B cell (primary cell): ENCODE measurements around the gene ACTMAP. TPM values are rescaled to one million over a fixed set of nuclear protein-coding genes. Genes with fewer than 3 reads are reported as not detected.
A peak's percentile ranks its signal among the peaks of the same experiment; 100 is the strongest.

ENCODE experiments used
- ATAC-seq: fragments of 200-7000 bp; cut with Tn5 transposase; one replicate; pipeline ENCODE4 v1.10.0; 2021; ENCODE audit warnings: low read depth, mild to moderate bottlenecking, moderate number of reproducible peaks, moderate library complexity
- CTCF ChIA-PET: fragments of 350-600 bp; sonication (Branson Sonifier 250); formaldehyde crosslinking; loops from one replicate; lab custom pipeline; 2021; ENCODE audit warnings: antibody characterized with exemption, inconsistent platforms; lab: Charles Lee
- POLR2A ChIA-PET: fragments of 350-600 bp; sonication (Branson Sonifier 250); formaldehyde crosslinking; loops from one replicate; lab custom pipeline; 2021; ENCODE audit warnings: antibody characterized with exemption; lab: Charles Lee
- DNase-seq: peaks from one replicate; pipeline ENCODE4 v3.0.0; 2013
- H2AFZ ChIP-seq: 2 replicates; pipeline ENCODE4 v1.6.1; 2012; ENCODE audit warnings: mild to moderate bottlenecking, low read depth, low read length; ENCODE audit not compliant: insufficient read depth, poor library complexity, severe bottlenecking
- H3K27ac ChIP-seq, 2 donors: 1 replicate in 1 of 2; 2 replicates in 1 of 2; pipeline ENCODE4 v1.5.1; 2012 to 2013; ENCODE audit warnings: low read length in 2 of 2, mild to moderate bottlenecking in 2 of 2, moderate library complexity in 1 of 2
- H3K27me3 ChIP-seq, 4 experiments: fragments of 200-600 bp in 1 of 4; sonication (generic) in 1 of 4; replicated peaks in 1 of 4; 1 replicate in 2 of 4; 2 replicates in 2 of 4; pipeline versions ENCODE4 v1.6.1 to v1.7.0; 2013 to 2016; ENCODE audit warnings: low read length in 3 of 4, mild to moderate bottlenecking in 2 of 4, mixed read lengths in 1 of 4, moderate library complexity in 1 of 4; ENCODE audit not compliant: insufficient read depth in 4 of 4, control insufficient read depth in 3 of 4; ENCODE audit errors: control extremely low read depth in 1 of 4
- H3K36me3 ChIP-seq, 2 experiments: replicated peaks in 1 of 2; 1 replicate in 1 of 2; 2 replicates in 1 of 2; pipeline versions ENCODE4 v1.6.1 to v1.7.1; 2013; ENCODE audit warnings: low read length in 1 of 2; ENCODE audit not compliant: insufficient read depth in 2 of 2, control insufficient read depth in 1 of 2; ENCODE audit errors: control extremely low read depth in 1 of 2, extremely low read depth in 1 of 2
- H3K4me1 ChIP-seq, 2 donors: fragments of 200-600 bp in 1 of 2; sonication (generic) in 1 of 2; 1 replicate in 1 of 2; 2 replicates in 1 of 2; pipeline versions ENCODE4 v1.5.1 to v1.6.1; 2013 to 2017; ENCODE audit warnings: low read length in 2 of 2; ENCODE audit not compliant: control insufficient read depth in 2 of 2, insufficient read depth in 2 of 2
- H3K4me2 ChIP-seq: replicated peaks from 2 replicates; pipeline ENCODE3; 2012; ENCODE audit warnings: mild to moderate bottlenecking, low read depth, low read length; ENCODE audit not compliant: poor library complexity, severe bottlenecking
- H3K4me3 ChIP-seq, 5 experiments: fragments of 200-600 bp in 1 of 5; sonication (generic) in 1 of 5; 1 replicate in 3 of 5; 2 replicates in 2 of 5; pipeline versions ENCODE4 v1.5.1 to v1.7.0; 2011 to 2016; ENCODE audit warnings: low read length in 4 of 5, mild to moderate bottlenecking in 4 of 5, low read depth in 2 of 5, control low read depth in 1 of 5, moderate library complexity in 1 of 5; ENCODE audit not compliant: insufficient read depth in 1 of 5; ENCODE audit errors: control extremely low read depth in 1 of 5, extremely low read depth in 1 of 5
- H3K79me2 ChIP-seq: fragments of 200-600 bp; sonication (generic); one replicate; pipeline ENCODE4 v1.6.0; 2016; ENCODE audit warnings: low read length; ENCODE audit not compliant: control insufficient read depth, insufficient read depth
- H3K9ac ChIP-seq: fragments of 200-600 bp; sonication (generic); 2 replicates; pipeline ENCODE4 v1.6.1; 2017; ENCODE audit warnings: mild to moderate bottlenecking, low read length, moderate library complexity
- H3K9me3 ChIP-seq, 3 donors: one replicate each; pipeline versions ENCODE4 v1.6.1 to v1.7.1; 2013; ENCODE audit warnings: low read length in 2 of 3; ENCODE audit not compliant: control insufficient read depth in 2 of 3, insufficient read depth in 1 of 3; ENCODE audit errors: control extremely low read depth in 1 of 3
- H4K20me1 ChIP-seq: 2 replicates; pipeline ENCODE4 v1.6.0; 2012; ENCODE audit warnings: mild to moderate bottlenecking, low read length; ENCODE audit not compliant: insufficient read depth, control insufficient read depth, poor library complexity, severe bottlenecking
- H3K27ac Mint-ChIP-seq: one replicate; pipeline ENCODE4 v1.8.0; 2021; ENCODE audit warnings: mixed read lengths
- H3K27me3 Mint-ChIP-seq: one replicate; pipeline ENCODE4 v1.8.0; 2021; ENCODE audit warnings: mixed read lengths
- H3K4me1 Mint-ChIP-seq: one replicate; pipeline ENCODE4 v1.8.0; 2021; ENCODE audit warnings: mixed read lengths
- H3K4me3 Mint-ChIP-seq: one replicate; pipeline ENCODE4 v1.8.0; 2021; ENCODE audit warnings: mixed read lengths
- H3K9me3 Mint-ChIP-seq: one replicate; pipeline ENCODE4 v1.8.0; 2022; ENCODE audit warnings: mixed read lengths; ENCODE audit not compliant: insufficient read depth
- EZH2 ChIP-seq: IDR thresholded peaks from 2 replicates; pipeline ENCODE4 v1.6.1; 2012; ENCODE audit warnings: borderline replicate concordance, low read depth, mild to moderate bottlenecking, moderate library complexity, low read length; ENCODE audit not compliant: insufficient read depth, poor library complexity, severe bottlenecking
- WGBS: methylation state at CpG from one replicate; pipeline ENCODE4 v1.1.5; 2013; ENCODE audit warnings: missing lambda C conversion rate; ENCODE audit not compliant: insufficient coverage; 5-methylcytosine and 5-hydroxymethylcytosine counted together
- intact Hi-C: fragments of 100-400 bp; cut with micrococcal nuclease; formaldehyde crosslinking; loops from one replicate; pipeline ENCODE4 v1.10.0; 2022
- polyA plus RNA-seq: library from polyadenylated mRNA; depleted of rRNA; stranded (reverse); fragments of >200 nt; gene quantifications from 2 replicates; pipeline ENCODE4 v1.2.3, GENCODE V29; 2012
- total RNA-seq, 2 donors: library from RNA; stranded (reverse); fragments of 120-200 nt in 1 of 2; gene quantifications; 1 replicate in 1 of 2; 2 replicates in 1 of 2; pipeline versions ENCODE4 v1.2.3 to v1.2.4, GENCODE V29; 2013 to 2022
- TF ChIP-seq, protein P1 (sequence below): fragments of 200-600 bp; IDR thresholded peaks from one replicate; pipeline ENCODE4 v1.8.0; 2022; ENCODE audit warnings: antibody characterized with exemption, mild to moderate bottlenecking

The ACTMAP gene
- total and polyA plus RNA-seq, 2 donors (not counting 1 experiment from before 2014, with no cell fraction given): 7.7 to 10.2 TPM

- H3K79me2 ChIP-seq: peaks cover 55% of the 10 kb centered on the region
- H3K4me1 ChIP-seq: peaks cover 25 to 35% of the 10 kb centered on the region in 2 donors
- no peak overlapping the region for H2AFZ ChIP-seq
- ATAC-seq (no peak), DNase-seq (no peak)
- peaks cover 0 to 5% (median 0%) of the 10 kb centered on the region in 3 donors for H3K9me3 ChIP-seq
- no peaks in the 10 kb centered on the region for H3K9me3 Mint-ChIP-seq
- peaks cover 27% of the 10 kb centered on the region for H4K20me1 ChIP-seq
- ChIA-PET CTCF (interaction anchor here (5.2 kb wide), 1 partner anchor 16 kb away, joined by 48 read pairs; the partner anchor contains the start of gene EGLN2), POLR2A (interaction anchor here (0.6 kb wide), 1 partner anchor 118 kb away, joined by 4 read pairs; no protein-coding TSS in a partner anchor)
- H3K4me3 ChIP-seq: no peak overlapping the region
- H3K4me3 Mint-ChIP-seq: no peak overlapping the region
- no peak overlapping the region for H3K27ac ChIP-seq
- WGBS: 91% methylated on average over 4 of the region's 7 CpGs
- H3K27me3 Mint-ChIP-seq: no peaks in the 10 kb centered on the region
- H3K27ac Mint-ChIP-seq: peak overlapping the region; percentile 43
- intact Hi-C loops: no loop called here
- H3K9ac ChIP-seq: no peak overlapping the region
- H3K4me1 Mint-ChIP-seq: peaks cover 47% of the 10 kb centered on the region
- H3K27me3 ChIP-seq: no peaks in the 10 kb centered on the region
- no peak overlapping the region for H3K4me2 ChIP-seq
- peaks cover 0 to 41% of the 10 kb centered on the region in 2 experiments for H3K36me3 ChIP-seq
- TF ChIP-seq EZH2: no peak
- TF ChIP-seq, protein P1, sequence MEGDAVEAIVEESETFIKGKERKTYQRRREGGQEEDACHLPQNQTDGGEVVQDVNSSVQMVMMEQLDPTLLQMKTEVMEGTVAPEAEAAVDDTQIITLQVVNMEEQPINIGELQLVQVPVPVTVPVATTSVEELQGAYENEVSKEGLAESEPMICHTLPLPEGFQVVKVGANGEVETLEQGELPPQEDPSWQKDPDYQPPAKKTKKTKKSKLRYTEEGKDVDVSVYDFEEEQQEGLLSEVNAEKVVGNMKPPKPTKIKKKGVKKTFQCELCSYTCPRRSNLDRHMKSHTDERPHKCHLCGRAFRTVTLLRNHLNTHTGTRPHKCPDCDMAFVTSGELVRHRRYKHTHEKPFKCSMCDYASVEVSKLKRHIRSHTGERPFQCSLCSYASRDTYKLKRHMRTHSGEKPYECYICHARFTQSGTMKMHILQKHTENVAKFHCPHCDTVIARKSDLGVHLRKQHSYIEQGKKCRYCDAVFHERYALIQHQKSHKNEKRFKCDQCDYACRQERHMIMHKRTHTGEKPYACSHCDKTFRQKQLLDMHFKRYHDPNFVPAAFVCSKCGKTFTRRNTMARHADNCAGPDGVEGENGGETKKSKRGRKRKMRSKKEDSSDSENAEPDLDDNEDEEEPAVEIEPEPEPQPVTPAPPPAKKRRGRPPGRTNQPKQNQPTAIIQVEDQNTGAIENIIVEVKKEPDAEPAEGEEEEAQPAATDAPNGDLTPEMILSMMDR: no peak
Measured at GRCh38 chr19:40781140-40781539, 30.9 kb upstream of the ACTMAP start.

DNA sequence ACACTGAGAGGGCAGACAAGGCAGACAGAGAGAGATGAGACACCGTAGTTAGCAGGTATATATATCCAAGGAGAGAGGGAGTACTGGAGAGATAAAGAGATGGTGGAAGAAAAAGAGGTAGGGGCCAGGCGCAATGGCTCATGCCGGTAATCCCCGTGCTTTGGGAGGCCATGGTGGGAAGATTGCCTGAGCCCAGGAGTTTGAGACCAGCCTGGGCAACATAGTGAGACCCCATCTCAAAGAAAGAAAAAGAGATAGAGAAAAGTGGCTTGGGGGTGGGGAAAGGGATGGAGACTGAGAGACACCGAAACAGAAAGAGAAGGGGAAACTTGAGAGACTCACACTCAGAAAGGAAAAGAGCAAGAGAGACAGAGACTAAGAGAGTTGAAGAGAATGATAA is 30.3 kb upstream of the ACTMAP start:
- Histone ChIP-seq H3K9me3 (peaks cover 0 to 5% (median 0%) of the 10 kb centered on the region in 3 donors), H3K4me1 (peaks cover 28 to 40% of the 10 kb centered on the region in 2 donors), H3K27ac (peak overlapping the region in 1 of 2 donors; percentile 34), H3K27me3 (no peaks in the 10 kb centered on the region), H3K36me3 (peaks cover 0 to 38% of the 10 kb centered on the region in 2 experiments), H3K79me2 (peaks cover 49% of the 10 kb centered on the region), H3K9ac (no peak overlapping the region), H3K4me2 (no peak overlapping the region), H3K4me3 (no peak overlapping the region), H4K20me1 (peaks cover 25% of the 10 kb centered on the region), H2AFZ (no peak overlapping the region)
- no peak for TF ChIP-seq EZH2
- TF ChIP-seq, protein P1: no peak
- ATAC-seq: no peak
- peak overlapping the region; percentile 21 for H3K27ac Mint-ChIP-seq
- H3K9me3 Mint-ChIP-seq: no peaks in the 10 kb centered on the region
- intact Hi-C loops: no loop called here
- H3K4me3 Mint-ChIP-seq: no peak overlapping the region
- POLR2A ChIA-PET: no interaction called here
- H3K4me1 Mint-ChIP-seq: peaks cover 51% of the 10 kb centered on the region
- 98% methylated on average over 5 of the region's 5 CpGs for WGBS
- no peak for DNase-seq
- H3K27me3 Mint-ChIP-seq: no peaks in the 10 kb centered on the region
- CTCF ChIA-PET: interaction anchor here (5.2 kb wide), 1 partner anchor 17 kb away, joined by 48 read pairs; the partner anchor contains the start of gene EGLN2
